GM23338 (cell line): ENCODE measurements around the gene FCHSD2. TPM values are rescaled to one million over a fixed set of nuclear protein-coding genes. Genes with fewer than 3 reads are reported as not detected.

Experiments
- ATAC-seq: fragments of 200-7000 bp; cut with Tn5 transposase; 3 replicates; pipeline ENCODE4 v1.9.1; 2020
- DNase-seq: peaks from one replicate; pipeline ENCODE4 v3.0.0-alpha.2; 2015; ENCODE audit warnings: low spot score
- H2AFZ ChIP-seq: fragments of 200-600 bp; sonication (generic); 2 replicates; pipeline ENCODE4 v1.8.0; 2016; ENCODE audit warnings: antibody characterized with exemption, mild to moderate bottlenecking, moderate library complexity
- H3F3A ChIP-seq: fragments of 200-600 bp; sonication (generic); replicated peaks from 2 replicates; pipeline ENCODE4 v1.8.0; 2017; ENCODE audit warnings: antibody characterized with exemption, mixed run types, low read depth
- H3K27ac ChIP-seq: fragments of 200-600 bp; sonication (generic); 2 replicates; pipeline ENCODE4 v1.6.1; 2016; ENCODE audit warnings: low read depth
- H3K27me3 ChIP-seq: fragments of 200-600 bp; sonication (generic); 2 replicates; pipeline ENCODE4 v1.8.0; 2016; ENCODE audit warnings: mild to moderate bottlenecking, mixed run types, moderate library complexity; ENCODE audit not compliant: insufficient read depth
- H3K36me3 ChIP-seq: fragments of 200-600 bp; sonication (generic); 2 replicates; pipeline ENCODE4 v1.8.0; 2016; ENCODE audit warnings: mild to moderate bottlenecking; ENCODE audit not compliant: insufficient read depth
- H3K4me1 ChIP-seq: fragments of 200-600 bp; sonication (generic); 2 replicates; pipeline ENCODE4 v1.8.0; 2016; ENCODE audit warnings: mild to moderate bottlenecking, moderate library complexity; ENCODE audit not compliant: insufficient read depth
- H3K4me2 ChIP-seq: fragments of 200-600 bp; sonication (generic); 2 replicates; pipeline ENCODE4 v1.7.1; 2017; ENCODE audit warnings: mixed run types
- H3K4me3 ChIP-seq: fragments of 200-600 bp; sonication (generic); 2 replicates; pipeline ENCODE4 v1.6.1; 2016; ENCODE audit warnings: mixed run types
- H3K79me2 ChIP-seq: fragments of 200-600 bp; sonication (generic); replicated peaks from 2 replicates; pipeline ENCODE4 v1.8.0; 2017; ENCODE audit warnings: mild to moderate bottlenecking; ENCODE audit not compliant: insufficient read depth
- H3K9me2 ChIP-seq: fragments of 200-600 bp; sonication (generic); 2 replicates; pipeline ENCODE4 v1.8.0; 2017; ENCODE audit not compliant: insufficient read depth
- H4K20me1 ChIP-seq: fragments of 200-600 bp; sonication (generic); replicated peaks from 2 replicates; pipeline ENCODE4 v1.8.0; 2017; ENCODE audit warnings: mild to moderate bottlenecking; ENCODE audit not compliant: insufficient read depth
- H3K27ac Mint-ChIP-seq: 2 replicates; pipeline ENCODE4 v1.8.0; 2020; ENCODE audit warnings: inconsistent platforms, mild to moderate bottlenecking, moderate library complexity, mixed read lengths
- H3K27me3 Mint-ChIP-seq: 3 replicates; pipeline ENCODE4 v1.8.0; 2022; ENCODE audit warnings: low read depth, mild to moderate bottlenecking, moderate library complexity, mixed read lengths, inconsistent platforms; ENCODE audit not compliant: insufficient read depth, poor library complexity
- H3K36me3 Mint-ChIP-seq: 3 replicates; pipeline ENCODE4 v1.8.0; 2021; ENCODE audit warnings: low read depth, mild to moderate bottlenecking, inconsistent platforms, moderate library complexity, mixed read lengths
- H3K4me1 Mint-ChIP-seq: 3 replicates; pipeline ENCODE4 v1.8.0; 2020; ENCODE audit warnings: mild to moderate bottlenecking, inconsistent platforms, mixed read lengths
- H3K4me3 Mint-ChIP-seq: 3 replicates; pipeline ENCODE4 v1.8.0; 2021; ENCODE audit warnings: moderate library complexity, mild to moderate bottlenecking, inconsistent platforms, mixed read lengths
- H3K9me3 Mint-ChIP-seq: 3 replicates; pipeline ENCODE4 v1.8.0; 2020; ENCODE audit warnings: moderate library complexity, mild to moderate bottlenecking, inconsistent platforms, mixed read lengths
- CREB1 ChIP-seq: fragments of 250-450 bp; sonication (Bioruptor Pico); IDR thresholded peaks from 2 replicates; pipeline ENCODE4 v1.5.0; 2020; ENCODE audit warnings: low read depth, mild to moderate bottlenecking, moderate library complexity
- EZH2 ChIP-seq: fragments of 200-600 bp; sonication (generic); IDR thresholded peaks from one replicate; pipeline ENCODE4 v1.8.0; 2017; ENCODE audit warnings: antibody characterized with exemption, mild to moderate bottlenecking, low read depth; ENCODE audit not compliant: unreplicated experiment
- EZH2phosphoT487 ChIP-seq: fragments of 200-600 bp; sonication (generic); IDR thresholded peaks from one replicate; pipeline ENCODE4 v1.8.1; 2018; ENCODE audit warnings: antibody characterized with exemption; ENCODE audit not compliant: unreplicated experiment
- JUNB ChIP-seq: IDR thresholded peaks from one replicate; pipeline ENCODE4 v1.6.1; 2016; ENCODE audit warnings: antibody characterized with exemption; ENCODE audit not compliant: unreplicated experiment
- NANOG ChIP-seq: IDR thresholded peaks from 2 replicates; pipeline ENCODE4 v1.6.1; 2016; ENCODE audit warnings: antibody characterized with exemption, borderline replicate concordance
- POLR2AphosphoS5 ChIP-seq: IDR thresholded peaks from 2 replicates; pipeline ENCODE4 v1.6.1; 2016; ENCODE audit warnings: antibody characterized with exemption, low read depth
- STAT1 ChIP-seq: IDR thresholded peaks from one replicate; pipeline ENCODE4 v1.6.1; 2016; ENCODE audit warnings: antibody characterized with exemption; ENCODE audit not compliant: unreplicated experiment
- ZNF114 ChIP-seq: fragments of 250-450 bp; sonication (Bioruptor Pico); IDR thresholded peaks from 2 replicates; pipeline ENCODE4 v1.5.0; 2020; ENCODE audit warnings: mild to moderate bottlenecking, moderate library complexity
- ZNF331 ChIP-seq: fragments of 250-450 bp; sonication (Bioruptor Pico); IDR thresholded peaks from 2 replicates; pipeline ENCODE4 v1.5.0; 2020; ENCODE audit warnings: low read depth, mild to moderate bottlenecking, moderate library complexity
- polyA plus RNA-seq: library from polyadenylated mRNA; unstranded; fragments of >200 nt; fragmentation: Nextera tagmentation; extraction: Ambion mirVana; gene quantifications from 2 replicates; pipeline ENCODE4 v1.2.1, GENCODE V29; 2016
- total RNA-seq: library from RNA; depleted of rRNA; stranded (reverse); fragments of >200 nt; shearing (Covaris generic); gene quantifications from 2 replicates; pipeline ENCODE4 v1.2.3, GENCODE V29; 2014
- TF ChIP-seq, protein P1 (sequence below), 2 experiments: fragments of 200-600 bp in 1 of 2; sonication (generic) in 1 of 2; conservative IDR thresholded peaks; 2 replicates each; pipeline versions ENCODE4 v1.5.1 to v1.6.1; 2016 to 2017; ENCODE audit warnings: antibody characterized with exemption in 2 of 2, low read depth in 2 of 2, mild to moderate bottlenecking in 2 of 2, moderate library complexity in 1 of 2
- TF ChIP-seq, protein P2 (sequence below): IDR thresholded peaks from one replicate; pipeline ENCODE4 v1.6.1; 2018; ENCODE audit warnings: antibody characterized with exemption; ENCODE audit not compliant: unreplicated experiment
- TF ChIP-seq, protein P3 (sequence below): fragments of 250-450 bp; sonication (Bioruptor Pico); IDR thresholded peaks from 2 replicates; pipeline ENCODE4 v1.5.0; 2020; ENCODE audit warnings: mild to moderate bottlenecking, moderate library complexity
- TF ChIP-seq, protein P4 (sequence below): IDR thresholded peaks from 2 replicates; pipeline ENCODE4 v1.6.1; 2016; ENCODE audit warnings: antibody characterized with exemption

The FCHSD2 gene
- total and polyA plus RNA-seq, 2 experiments from 2014 or later: 3.6 to 5.2 TPM

DNA sequence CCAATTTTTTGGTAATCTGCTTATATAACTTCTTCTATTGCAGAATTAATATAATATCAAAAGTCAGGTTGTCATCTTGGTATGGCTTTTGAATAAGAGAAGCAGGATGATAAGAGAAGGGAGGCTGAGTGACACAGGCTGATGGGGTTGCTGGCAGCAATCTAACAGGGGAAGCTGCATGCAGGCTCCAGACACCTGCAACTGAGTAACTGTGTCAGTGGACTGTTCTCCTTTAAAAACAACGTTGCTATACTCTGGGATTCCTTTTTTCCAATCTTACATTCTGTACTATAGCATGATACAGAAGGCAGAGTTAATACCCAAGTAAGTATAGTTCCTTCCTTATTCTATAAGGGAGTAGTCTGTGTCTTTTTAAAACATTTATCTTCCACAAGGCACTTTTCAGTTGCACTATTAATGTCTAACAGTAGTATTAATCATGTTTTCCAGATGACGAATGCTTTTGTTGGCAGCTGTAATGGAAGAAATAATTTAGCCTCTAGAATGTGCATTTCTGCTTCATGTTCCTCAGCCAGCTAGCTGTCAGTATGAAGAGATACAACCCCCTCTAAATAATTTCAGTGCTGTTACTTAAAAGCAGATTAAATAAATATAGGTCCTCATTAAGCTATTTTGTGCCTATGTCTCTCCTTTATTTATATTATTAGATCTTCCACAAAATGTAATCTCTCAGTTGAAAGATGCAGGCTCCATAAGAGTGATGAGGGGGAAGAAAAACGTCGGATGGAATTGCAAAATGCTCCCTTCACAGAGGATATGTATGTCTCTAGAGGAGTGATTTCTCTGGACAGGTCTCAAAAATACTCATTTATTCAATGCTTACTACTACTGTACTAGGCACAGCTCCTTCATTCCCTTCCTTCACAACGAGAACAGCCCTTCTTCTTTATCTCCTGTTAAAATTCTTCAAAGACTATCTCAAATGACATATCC lies 277.1 kb downstream of the FCHSD2 start:
- no peak for TF ChIP-seq CREB1
- TF ChIP-seq ZNF331: no peak
- no peak for TF ChIP-seq EZH2
- TF ChIP-seq, protein P1, sequence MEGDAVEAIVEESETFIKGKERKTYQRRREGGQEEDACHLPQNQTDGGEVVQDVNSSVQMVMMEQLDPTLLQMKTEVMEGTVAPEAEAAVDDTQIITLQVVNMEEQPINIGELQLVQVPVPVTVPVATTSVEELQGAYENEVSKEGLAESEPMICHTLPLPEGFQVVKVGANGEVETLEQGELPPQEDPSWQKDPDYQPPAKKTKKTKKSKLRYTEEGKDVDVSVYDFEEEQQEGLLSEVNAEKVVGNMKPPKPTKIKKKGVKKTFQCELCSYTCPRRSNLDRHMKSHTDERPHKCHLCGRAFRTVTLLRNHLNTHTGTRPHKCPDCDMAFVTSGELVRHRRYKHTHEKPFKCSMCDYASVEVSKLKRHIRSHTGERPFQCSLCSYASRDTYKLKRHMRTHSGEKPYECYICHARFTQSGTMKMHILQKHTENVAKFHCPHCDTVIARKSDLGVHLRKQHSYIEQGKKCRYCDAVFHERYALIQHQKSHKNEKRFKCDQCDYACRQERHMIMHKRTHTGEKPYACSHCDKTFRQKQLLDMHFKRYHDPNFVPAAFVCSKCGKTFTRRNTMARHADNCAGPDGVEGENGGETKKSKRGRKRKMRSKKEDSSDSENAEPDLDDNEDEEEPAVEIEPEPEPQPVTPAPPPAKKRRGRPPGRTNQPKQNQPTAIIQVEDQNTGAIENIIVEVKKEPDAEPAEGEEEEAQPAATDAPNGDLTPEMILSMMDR (conservative IDR thresholded peaks at IDR 0.05; ENCODE audit: low read depth in 2 of 2): no peak
- TF ChIP-seq, protein P2, sequence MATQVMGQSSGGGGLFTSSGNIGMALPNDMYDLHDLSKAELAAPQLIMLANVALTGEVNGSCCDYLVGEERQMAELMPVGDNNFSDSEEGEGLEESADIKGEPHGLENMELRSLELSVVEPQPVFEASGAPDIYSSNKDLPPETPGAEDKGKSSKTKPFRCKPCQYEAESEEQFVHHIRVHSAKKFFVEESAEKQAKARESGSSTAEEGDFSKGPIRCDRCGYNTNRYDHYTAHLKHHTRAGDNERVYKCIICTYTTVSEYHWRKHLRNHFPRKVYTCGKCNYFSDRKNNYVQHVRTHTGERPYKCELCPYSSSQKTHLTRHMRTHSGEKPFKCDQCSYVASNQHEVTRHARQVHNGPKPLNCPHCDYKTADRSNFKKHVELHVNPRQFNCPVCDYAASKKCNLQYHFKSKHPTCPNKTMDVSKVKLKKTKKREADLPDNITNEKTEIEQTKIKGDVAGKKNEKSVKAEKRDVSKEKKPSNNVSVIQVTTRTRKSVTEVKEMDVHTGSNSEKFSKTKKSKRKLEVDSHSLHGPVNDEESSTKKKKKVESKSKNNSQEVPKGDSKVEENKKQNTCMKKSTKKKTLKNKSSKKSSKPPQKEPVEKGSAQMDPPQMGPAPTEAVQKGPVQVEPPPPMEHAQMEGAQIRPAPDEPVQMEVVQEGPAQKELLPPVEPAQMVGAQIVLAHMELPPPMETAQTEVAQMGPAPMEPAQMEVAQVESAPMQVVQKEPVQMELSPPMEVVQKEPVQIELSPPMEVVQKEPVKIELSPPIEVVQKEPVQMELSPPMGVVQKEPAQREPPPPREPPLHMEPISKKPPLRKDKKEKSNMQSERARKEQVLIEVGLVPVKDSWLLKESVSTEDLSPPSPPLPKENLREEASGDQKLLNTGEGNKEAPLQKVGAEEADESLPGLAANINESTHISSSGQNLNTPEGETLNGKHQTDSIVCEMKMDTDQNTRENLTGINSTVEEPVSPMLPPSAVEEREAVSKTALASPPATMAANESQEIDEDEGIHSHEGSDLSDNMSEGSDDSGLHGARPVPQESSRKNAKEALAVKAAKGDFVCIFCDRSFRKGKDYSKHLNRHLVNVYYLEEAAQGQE: no peak
- TF ChIP-seq STAT1: no peak
- no peak for TF ChIP-seq JUNB
- TF ChIP-seq NANOG: no peak
- TF ChIP-seq, protein P3, sequence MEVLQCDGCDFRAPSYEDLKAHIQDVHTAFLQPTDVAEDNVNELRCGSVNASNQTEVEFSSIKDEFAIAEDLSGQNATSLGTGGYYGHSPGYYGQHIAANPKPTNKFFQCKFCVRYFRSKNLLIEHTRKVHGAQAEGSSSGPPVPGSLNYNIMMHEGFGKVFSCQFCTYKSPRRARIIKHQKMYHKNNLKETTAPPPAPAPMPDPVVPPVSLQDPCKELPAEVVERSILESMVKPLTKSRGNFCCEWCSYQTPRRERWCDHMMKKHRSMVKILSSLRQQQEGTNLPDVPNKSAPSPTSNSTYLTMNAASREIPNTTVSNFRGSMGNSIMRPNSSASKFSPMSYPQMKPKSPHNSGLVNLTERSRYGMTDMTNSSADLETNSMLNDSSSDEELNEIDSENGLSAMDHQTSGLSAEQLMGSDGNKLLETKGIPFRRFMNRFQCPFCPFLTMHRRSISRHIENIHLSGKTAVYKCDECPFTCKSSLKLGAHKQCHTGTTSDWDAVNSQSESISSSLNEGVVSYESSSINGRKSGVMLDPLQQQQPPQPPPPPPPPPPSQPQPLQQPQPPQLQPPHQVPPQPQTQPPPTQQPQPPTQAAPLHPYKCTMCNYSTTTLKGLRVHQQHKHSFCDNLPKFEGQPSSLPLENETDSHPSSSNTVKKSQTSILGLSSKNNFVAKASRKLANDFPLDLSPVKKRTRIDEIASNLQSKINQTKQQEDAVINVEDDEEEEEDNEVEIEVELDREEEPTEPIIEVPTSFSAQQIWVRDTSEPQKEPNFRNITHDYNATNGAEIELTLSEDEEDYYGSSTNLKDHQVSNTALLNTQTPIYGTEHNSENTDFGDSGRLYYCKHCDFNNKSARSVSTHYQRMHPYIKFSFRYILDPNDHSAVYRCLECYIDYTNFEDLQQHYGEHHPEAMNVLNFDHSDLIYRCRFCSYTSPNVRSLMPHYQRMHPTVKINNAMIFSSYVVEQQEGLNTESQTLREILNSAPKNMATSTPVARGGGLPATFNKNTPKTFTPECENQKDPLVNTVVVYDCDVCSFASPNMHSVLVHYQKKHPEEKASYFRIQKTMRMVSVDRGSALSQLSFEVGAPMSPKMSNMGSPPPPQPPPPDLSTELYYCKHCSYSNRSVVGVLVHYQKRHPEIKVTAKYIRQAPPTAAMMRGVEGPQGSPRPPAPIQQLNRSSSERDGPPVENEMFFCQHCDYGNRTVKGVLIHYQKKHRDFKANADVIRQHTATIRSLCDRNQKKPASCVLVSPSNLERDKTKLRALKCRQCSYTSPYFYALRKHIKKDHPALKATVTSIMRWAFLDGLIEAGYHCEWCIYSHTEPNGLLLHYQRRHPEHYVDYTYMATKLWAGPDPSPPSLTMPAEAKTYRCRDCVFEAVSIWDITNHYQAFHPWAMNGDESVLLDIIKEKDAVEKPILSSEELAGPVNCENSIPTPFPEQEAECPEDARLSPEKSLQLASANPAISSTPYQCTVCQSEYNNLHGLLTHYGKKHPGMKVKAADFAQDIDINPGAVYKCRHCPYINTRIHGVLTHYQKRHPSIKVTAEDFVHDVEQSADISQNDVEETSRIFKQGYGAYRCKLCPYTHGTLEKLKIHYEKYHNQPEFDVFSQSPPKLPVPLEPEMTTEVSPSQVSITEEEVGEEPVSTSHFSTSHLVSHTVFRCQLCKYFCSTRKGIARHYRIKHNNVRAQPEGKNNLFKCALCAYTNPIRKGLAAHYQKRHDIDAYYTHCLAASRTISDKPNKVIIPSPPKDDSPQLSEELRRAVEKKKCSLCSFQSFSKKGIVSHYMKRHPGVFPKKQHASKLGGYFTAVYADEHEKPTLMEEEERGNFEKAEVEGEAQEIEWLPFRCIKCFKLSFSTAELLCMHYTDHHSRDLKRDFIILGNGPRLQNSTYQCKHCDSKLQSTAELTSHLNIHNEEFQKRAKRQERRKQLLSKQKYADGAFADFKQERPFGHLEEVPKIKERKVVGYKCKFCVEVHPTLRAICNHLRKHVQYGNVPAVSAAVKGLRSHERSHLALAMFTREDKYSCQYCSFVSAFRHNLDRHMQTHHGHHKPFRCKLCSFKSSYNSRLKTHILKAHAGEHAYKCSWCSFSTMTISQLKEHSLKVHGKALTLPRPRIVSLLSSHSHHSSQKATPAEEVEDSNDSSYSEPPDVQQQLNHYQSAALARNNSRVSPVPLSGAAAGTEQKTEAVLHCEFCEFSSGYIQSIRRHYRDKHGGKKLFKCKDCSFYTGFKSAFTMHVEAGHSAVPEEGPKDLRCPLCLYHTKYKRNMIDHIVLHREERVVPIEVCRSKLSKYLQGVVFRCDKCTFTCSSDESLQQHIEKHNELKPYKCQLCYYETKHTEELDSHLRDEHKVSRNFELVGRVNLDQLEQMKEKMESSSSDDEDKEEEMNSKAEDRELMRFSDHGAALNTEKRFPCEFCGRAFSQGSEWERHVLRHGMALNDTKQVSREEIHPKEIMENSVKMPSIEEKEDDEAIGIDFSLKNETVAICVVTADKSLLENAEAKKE (CRISPR knock-in tag): no peak
- TF ChIP-seq POLR2AphosphoS5: no peak
- TF ChIP-seq EZH2phosphoT487: no peak
- no peak for TF ChIP-seq ZNF114
- TF ChIP-seq, protein P4, sequence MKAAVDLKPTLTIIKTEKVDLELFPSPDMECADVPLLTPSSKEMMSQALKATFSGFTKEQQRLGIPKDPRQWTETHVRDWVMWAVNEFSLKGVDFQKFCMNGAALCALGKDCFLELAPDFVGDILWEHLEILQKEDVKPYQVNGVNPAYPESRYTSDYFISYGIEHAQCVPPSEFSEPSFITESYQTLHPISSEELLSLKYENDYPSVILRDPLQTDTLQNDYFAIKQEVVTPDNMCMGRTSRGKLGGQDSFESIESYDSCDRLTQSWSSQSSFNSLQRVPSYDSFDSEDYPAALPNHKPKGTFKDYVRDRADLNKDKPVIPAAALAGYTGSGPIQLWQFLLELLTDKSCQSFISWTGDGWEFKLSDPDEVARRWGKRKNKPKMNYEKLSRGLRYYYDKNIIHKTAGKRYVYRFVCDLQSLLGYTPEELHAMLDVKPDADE: no peak
- H3K4me1 Mint-ChIP-seq: peaks cover 9% of the 10 kb centered on the region; the same call in 2 of the 3 replicates
- no peak overlapping the region for H2AFZ ChIP-seq
- H3K4me1 ChIP-seq: peaks cover 6% of the 10 kb centered on the region; the same call in 1 of the 2 replicates
- no peaks in the 10 kb centered on the region for H3K36me3 ChIP-seq
- H3K36me3 Mint-ChIP-seq: no peaks in the 10 kb centered on the region
- no peaks in the 10 kb centered on the region for H3K27me3 ChIP-seq
- no peak overlapping the region for H3K4me2 ChIP-seq
- H3K27me3 Mint-ChIP-seq: no peaks in the 10 kb centered on the region
- ATAC-seq (no peak), DNase-seq (no peak)
- H3K9me2 ChIP-seq: no peaks in the 10 kb centered on the region
- no peaks in the 10 kb centered on the region for H3K79me2 ChIP-seq
- H3F3A ChIP-seq: no peaks in the 10 kb centered on the region
- H3K4me3 ChIP-seq: no peak overlapping the region
- H3K9me3 Mint-ChIP-seq: no peaks in the 10 kb centered on the region
- no peak overlapping the region for H3K27ac ChIP-seq
- H3K27ac Mint-ChIP-seq: no peak overlapping the region
- no peak overlapping the region for H3K4me3 Mint-ChIP-seq
- H4K20me1 ChIP-seq: no peaks in the 10 kb centered on the region
